Nephron (organoid): ENCODE measurements around the gene FAM114A1.

Experiments used
- H3K27ac Mint-ChIP-seq, 3 experiments: 2 replicates each; pipeline ENCODE4 v1.8.0; 2020; ENCODE audit warnings: mixed read lengths in 3 of 3, mild to moderate bottlenecking in 2 of 3, moderate library complexity in 1 of 3
- H3K27me3 Mint-ChIP-seq: 2 replicates; pipeline ENCODE4 v1.8.0; 2021; ENCODE audit warnings: low read depth, mild to moderate bottlenecking, moderate library complexity, mixed read lengths
- H3K36me3 Mint-ChIP-seq: 2 replicates; pipeline ENCODE4 v1.8.0; 2020; ENCODE audit warnings: low read depth, mixed read lengths
- H3K4me1 Mint-ChIP-seq: 2 replicates; pipeline ENCODE4 v1.8.0; 2020; ENCODE audit warnings: mixed read lengths
- H3K4me3 Mint-ChIP-seq, 3 experiments: 2 replicates each; pipeline ENCODE4 v1.8.0; 2020; ENCODE audit warnings: mild to moderate bottlenecking in 3 of 3, mixed read lengths in 3 of 3, moderate library complexity in 2 of 3
- H3K9me3 Mint-ChIP-seq: 2 replicates; pipeline ENCODE4 v1.8.0; 2020; ENCODE audit warnings: mixed read lengths
- TF ChIP-seq, protein P1 (sequence below), 3 experiments: fragments of 200-600 bp; sonication (generic); IDR thresholded peaks; one replicate each; pipeline ENCODE4 v1.5.0; 2021; ENCODE audit warnings: antibody characterized with exemption in 3 of 3; ENCODE audit not compliant: unreplicated experiment in 3 of 3

Gene FAM114A1

DNA sequence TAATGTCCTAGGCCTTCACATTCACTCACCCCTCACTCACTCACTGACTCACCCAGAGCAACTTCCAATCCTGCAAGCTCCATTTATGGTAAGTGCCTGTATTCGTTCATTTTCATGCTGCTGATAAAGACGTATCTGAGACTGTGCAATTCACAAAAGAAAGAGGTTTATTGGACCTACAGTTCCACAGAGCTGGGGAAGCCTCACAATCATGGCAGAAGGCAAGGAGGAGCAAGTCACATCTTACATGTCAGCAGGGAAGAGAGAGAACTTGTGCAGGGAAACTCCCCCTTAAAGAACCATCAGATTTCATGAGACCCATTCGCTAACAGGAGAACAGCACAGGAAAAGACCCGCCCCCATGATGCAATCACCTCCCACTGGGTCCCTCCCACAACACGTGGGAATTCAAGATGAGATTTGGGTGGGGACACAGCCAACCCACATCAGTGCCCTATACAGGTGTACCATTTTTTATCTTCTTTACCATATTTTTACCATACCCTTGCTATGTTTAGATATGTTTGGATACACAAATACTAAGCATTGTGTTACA, 44.8 kb upstream of the FAM114A1 start:
- H3K36me3 Mint-ChIP-seq = no peaks in the 10 kb centered on the region
- H3K4me1 Mint-ChIP-seq = no peaks in the 10 kb centered on the region
- no peak overlapping the region for H3K4me3 Mint-ChIP-seq
- no peak overlapping the region for H3K27ac Mint-ChIP-seq
- H3K27me3 Mint-ChIP-seq = no peaks in the 10 kb centered on the region
- H3K9me3 Mint-ChIP-seq = peaks cover 9% of the 10 kb centered on the region
- TF ChIP-seq, protein P1, sequence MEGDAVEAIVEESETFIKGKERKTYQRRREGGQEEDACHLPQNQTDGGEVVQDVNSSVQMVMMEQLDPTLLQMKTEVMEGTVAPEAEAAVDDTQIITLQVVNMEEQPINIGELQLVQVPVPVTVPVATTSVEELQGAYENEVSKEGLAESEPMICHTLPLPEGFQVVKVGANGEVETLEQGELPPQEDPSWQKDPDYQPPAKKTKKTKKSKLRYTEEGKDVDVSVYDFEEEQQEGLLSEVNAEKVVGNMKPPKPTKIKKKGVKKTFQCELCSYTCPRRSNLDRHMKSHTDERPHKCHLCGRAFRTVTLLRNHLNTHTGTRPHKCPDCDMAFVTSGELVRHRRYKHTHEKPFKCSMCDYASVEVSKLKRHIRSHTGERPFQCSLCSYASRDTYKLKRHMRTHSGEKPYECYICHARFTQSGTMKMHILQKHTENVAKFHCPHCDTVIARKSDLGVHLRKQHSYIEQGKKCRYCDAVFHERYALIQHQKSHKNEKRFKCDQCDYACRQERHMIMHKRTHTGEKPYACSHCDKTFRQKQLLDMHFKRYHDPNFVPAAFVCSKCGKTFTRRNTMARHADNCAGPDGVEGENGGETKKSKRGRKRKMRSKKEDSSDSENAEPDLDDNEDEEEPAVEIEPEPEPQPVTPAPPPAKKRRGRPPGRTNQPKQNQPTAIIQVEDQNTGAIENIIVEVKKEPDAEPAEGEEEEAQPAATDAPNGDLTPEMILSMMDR (IDR thresholded peaks at IDR 0.05; ENCODE audit: unreplicated experiment in 3 of 3) = no peak

DNA sequence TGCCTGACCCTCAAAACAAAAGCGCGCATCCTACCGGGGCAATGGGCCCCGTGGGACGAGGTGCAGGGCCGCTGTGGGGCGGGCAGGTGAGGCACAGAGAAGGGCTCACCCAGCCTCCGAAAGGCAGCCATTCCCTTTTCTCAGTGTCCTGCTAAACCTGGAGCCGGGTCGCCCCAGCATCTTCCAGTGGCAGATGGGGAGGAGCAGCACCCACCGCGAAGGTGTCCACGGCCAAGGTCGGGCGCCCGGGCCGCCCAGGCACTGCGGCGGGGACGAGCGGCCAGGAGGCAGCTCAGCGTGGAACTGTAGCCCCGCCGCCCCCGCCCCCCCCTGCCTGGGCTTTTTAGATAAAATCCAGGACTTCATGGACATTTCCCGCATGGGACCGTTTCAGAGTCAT, 43.8 kb upstream of the FAM114A1 start:
- Mint-ChIP-seq H3K4me3 (no peak overlapping the region), H3K27me3 (no peaks in the 10 kb centered on the region), H3K4me1 (no peaks in the 10 kb centered on the region), H3K9me3 (peaks cover 9% of the 10 kb centered on the region), H3K27ac (no peak overlapping the region), H3K36me3 (no peaks in the 10 kb centered on the region)
- TF ChIP-seq, protein P1 (IDR thresholded peaks at IDR 0.05; ENCODE audit: unreplicated experiment in 3 of 3) = no peak

DNA sequence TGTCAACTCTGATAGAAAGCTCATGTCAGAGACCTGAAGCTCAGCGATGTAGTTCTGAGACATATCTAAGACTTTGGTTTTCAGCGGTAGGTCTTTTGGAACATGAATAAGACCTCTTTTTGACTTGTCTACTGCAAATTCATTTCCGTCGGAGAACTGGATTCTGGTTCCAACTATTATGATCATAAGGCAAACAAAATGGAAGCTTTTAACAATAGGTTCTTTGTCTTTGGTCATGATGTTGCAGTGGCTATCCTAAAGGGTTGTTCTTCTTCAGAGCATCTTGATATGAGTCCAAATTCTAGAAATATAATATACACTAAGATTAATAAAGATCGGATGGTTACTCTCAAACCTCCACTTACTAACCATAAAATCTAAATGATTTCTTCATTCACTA, 38.4 kb upstream of the FAM114A1 start:
- no peaks in the 10 kb centered on the region for H3K27me3 Mint-ChIP-seq
- H3K9me3 Mint-ChIP-seq = peaks cover 11% of the 10 kb centered on the region
- H3K27ac Mint-ChIP-seq = no peak overlapping the region
- no peaks in the 10 kb centered on the region for H3K36me3 Mint-ChIP-seq
- TF ChIP-seq, protein P1 (IDR thresholded peaks at IDR 0.05; ENCODE audit: unreplicated experiment in 3 of 3) = no peak
- no peak overlapping the region for H3K4me3 Mint-ChIP-seq
- no peaks in the 10 kb centered on the region for H3K4me1 Mint-ChIP-seq

DNA sequence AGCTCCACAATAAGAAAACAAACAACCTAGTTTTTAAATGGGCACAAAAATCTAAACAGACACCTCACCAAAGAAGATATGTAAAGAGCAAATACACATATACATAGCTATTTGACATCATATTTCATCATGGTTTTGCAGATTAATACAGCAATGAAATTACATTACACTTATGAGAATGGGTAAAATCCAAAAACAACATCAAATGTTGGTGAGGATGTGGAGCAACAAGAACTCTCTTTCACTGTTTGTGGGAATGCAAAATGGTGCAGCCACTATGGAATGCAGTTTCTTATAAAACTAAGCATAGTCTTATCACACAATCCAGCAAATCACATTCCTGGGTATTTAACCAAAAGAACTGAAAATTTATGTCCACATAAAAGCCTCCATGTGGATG, 36.0 kb upstream of the FAM114A1 start:
- no peaks in the 10 kb centered on the region for H3K36me3 Mint-ChIP-seq
- no peak overlapping the region for H3K4me3 Mint-ChIP-seq
- H3K9me3 Mint-ChIP-seq = peaks cover 26% of the 10 kb centered on the region
- no peaks in the 10 kb centered on the region for H3K4me1 Mint-ChIP-seq
- no peak overlapping the region for H3K27ac Mint-ChIP-seq
- no peaks in the 10 kb centered on the region for H3K27me3 Mint-ChIP-seq
- TF ChIP-seq, protein P1 (IDR thresholded peaks at IDR 0.05; ENCODE audit: unreplicated experiment in 3 of 3) = no peak

DNA sequence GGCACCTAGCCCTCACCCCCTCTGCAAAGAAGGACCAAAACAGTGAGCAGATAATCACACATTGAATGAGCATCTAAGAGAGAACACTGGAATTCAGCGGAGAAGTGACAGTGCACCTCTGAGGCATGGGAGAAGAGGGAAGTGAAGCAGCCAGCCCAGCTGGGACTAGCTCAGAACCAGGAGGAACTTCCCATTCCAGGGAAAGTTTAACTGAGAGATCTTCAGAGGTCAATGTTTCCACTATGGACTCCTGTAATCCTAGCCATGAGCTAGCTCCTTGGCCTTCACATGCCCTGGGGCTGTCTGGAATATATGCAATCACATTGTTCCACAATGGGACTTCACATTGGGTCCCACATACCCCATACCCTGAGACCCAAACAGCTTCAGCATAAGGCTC, 35.4 kb upstream of the FAM114A1 start:
- no peak overlapping the region for H3K4me3 Mint-ChIP-seq
- H3K9me3 Mint-ChIP-seq = peaks cover 26% of the 10 kb centered on the region
- TF ChIP-seq, protein P1 (IDR thresholded peaks at IDR 0.05; ENCODE audit: unreplicated experiment in 3 of 3) = no peak
- H3K4me1 Mint-ChIP-seq = no peaks in the 10 kb centered on the region
- H3K27ac Mint-ChIP-seq = no peak overlapping the region
- H3K27me3 Mint-ChIP-seq = no peaks in the 10 kb centered on the region
- H3K36me3 Mint-ChIP-seq = no peaks in the 10 kb centered on the region
